ENCODE measurements around the gene SYTL5. TPM values are rescaled to one million over a fixed set of nuclear protein-coding genes. Genes with fewer than 3 reads are reported as not detected.
"Not testable (repeated sequence)": the region's sequence is repeated elsewhere in the genome, so short reads cannot be mapped to it uniquely, and the experiment has no call there.

SYTL5 gene
- polyA plus RNA-seq (ENCODE audit: insufficient read length in 12 of 12) = under 1 TPM in 10 of 12 donors, not detected in 2; 0.09 to 0.40 (median 0.22) TPM
- long read RNA-seq, donor 1 = 0 reads
- long read RNA-seq, donor 2 = 0 reads
- long read RNA-seq, donor 3 = 0 reads
- long read RNA-seq, donor 4 = 0 reads
- long read RNA-seq, donor 5 = 0 reads
- long read RNA-seq, donor 6 = 0 reads
- long read RNA-seq, donor 7 = 0 reads
- long read RNA-seq, donor 8 = 0 reads
- long read RNA-seq, donor 9 = 0 reads
- long read RNA-seq, donor 10 = 0 reads
- long read RNA-seq, donor 11 = 0 reads

DNA sequence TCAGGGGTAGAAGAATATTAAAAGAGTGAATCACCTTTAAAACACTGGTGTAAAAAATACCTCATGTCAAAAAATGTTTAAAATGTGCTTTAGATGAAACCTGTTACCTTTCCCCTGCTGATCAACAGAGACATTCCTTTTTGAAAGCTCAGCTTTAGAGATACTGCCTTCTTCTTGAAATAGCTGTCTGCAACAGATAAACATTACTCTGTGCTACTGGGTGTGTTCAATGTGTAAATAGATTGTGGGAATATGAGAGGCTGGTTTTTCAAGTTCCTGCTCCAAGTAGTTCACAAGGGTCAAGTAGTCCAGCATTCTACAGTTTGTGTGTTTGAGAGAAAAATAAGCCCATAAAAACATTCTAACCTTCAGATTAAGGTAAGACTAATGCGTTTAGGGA is at the start of gene SYTL5:
Gene SYTL5, plus strand, starts transcription at position 263 of the 400 bp plus-strand sequence. CDS start 27,337 bp downstream, outside the sequence.
- DNase-seq = no peak

GRCh38 chrX:37958525-37959211 is 47.7 kb upstream of the SYTL5 start:
- DNase-seq = no peak

- no peak for DNase-seq
Measured at GRCh38 chrX:37959212-37960021, 46.9 kb upstream of the SYTL5 start.

DNA sequence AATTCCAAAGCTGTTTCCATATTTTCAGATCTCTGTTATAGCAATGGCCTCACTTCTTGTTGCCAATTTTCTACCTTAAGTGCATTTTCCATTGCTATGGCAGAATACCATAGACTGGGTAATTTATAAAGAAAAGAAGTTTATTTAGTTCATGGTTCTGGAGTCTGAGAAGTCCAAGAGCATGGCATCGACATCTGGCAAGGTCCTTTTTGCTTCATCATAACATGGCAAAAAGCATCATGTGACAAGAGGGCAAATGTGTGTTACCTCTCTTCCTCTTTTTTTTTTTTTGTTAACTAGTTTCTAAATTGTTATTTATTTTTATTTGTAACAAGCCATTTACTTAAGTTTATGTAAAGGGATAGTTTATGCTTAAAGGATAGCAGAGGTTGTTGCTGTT is 45.2 kb upstream of the SYTL5 start:
- no peak for DNase-seq

GRCh38 chrX:37967714-37968113 is 38.6 kb upstream of the SYTL5 start:
- no peak for DNase-seq

DNA sequence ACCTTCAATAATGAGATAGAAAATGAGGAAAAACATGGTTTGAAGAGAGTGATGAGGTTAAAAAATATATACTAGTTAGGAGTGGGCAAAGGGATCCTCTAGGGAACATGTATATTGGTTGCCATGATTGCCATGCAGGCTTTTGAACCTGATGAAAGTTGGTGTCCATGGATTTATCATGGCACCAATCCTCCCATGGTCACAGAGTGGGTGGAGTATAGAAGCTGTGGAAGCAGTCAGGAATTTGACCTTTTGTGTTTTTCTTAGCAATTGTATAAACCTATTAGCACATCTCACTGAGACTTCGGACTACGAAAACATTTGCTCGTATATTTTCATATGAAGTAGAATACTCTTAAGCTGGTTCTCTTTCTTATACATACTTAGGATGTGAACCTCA is 30.9 kb upstream of the SYTL5 start:
- DNase-seq = no peak

- no peak for DNase-seq
Measured at GRCh38 chrX:37976153-37976552, 30.2 kb upstream of the SYTL5 start.

DNA sequence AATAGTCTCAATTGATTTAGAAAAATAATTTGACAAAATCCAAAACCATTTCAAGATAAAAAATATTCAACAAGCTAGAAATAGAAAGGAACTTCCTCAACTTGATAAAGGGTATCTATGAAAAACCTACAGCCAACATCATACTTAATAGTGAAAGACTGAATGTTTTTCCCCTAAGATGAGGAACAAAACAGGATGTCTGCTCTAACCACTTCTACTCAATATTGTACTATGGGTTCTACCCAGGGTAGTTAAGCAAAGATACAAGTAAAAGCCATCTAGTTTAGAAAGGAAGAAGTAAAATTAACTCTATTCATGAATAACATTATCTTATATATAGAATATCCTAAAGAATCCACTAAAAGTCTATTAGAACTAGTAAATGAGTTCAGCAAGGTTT is 21.5 kb upstream of the SYTL5 start:
- DNase-seq = no peak

GRCh38 chrX:37986893-37987292 is 19.5 kb upstream of the SYTL5 start:
- DNase-seq = no peak

DNA sequence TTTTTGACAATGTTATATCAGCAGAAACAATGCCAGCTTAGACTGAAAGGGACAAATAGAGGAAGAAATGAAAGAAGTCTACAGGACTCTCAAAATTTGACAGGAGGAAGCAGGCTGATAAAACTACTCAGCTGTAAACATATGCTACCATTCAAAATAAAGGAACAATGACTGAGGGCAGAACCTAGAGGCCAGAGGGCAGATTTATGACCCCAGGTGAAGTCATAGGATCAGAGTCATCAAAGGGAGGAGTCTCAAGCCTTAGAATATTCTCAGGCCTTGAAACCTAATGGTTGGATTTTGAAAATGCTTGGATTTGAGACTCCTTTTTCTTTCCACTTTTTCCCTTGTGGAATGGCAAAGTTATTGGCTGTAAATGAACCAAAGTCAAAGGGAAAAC is 17.0 kb upstream of the SYTL5 start:
- DNase-seq = no peak

DNA sequence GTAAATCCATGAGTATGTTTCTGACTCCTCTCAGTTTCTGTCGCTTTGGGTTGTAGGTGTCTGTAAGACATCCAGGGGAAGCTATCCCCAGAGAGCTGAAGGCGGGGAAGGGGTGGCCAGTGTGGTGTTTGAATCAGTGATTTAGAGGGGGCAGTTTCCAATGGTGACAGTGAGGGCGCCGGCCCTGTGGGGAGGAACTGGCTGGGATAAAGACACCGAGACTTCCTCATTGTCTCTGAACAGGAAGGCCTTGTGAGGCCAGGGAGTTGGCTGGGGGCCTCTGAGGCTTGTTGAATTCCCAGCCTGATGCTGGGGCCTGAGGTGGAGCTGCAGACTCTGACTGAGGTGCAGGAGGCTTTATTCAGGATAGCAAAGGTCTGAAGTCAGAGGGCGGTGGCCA is 15.1 kb upstream of the SYTL5 start:
- not testable (repeated sequence) for DNase-seq

GRCh38 chrX:37993176-37993575 is 13.2 kb upstream of the SYTL5 start:
- DNase-seq = no peak

GRCh38 chrX:37993837-37994619 is 12.3 kb upstream of the SYTL5 start:
- no peak for DNase-seq

DNA sequence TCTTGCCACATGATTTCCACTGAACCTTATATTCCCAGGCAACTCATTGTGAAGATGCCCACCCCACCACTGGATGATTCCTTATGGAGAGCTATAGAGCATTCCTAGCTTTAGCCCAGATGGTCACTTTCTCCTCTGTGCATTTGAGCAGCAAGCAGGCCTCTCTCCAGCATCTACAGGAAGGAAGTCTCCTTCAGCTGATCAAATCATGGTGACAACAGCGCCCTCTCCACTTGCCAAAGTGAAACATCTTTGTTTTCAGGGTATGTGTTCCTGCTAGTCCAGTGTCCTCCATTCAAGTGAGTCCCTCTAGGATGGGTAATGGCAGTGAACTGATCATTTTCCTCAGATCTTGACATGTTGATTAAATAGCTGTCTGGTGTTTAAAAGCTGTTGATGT is 10.9 kb upstream of the SYTL5 start:
- DNase-seq = no peak

- DNase-seq = no peak
Measured at GRCh38 chrX:37997096-37997495, 9.3 kb upstream of the SYTL5 start.

DNA sequence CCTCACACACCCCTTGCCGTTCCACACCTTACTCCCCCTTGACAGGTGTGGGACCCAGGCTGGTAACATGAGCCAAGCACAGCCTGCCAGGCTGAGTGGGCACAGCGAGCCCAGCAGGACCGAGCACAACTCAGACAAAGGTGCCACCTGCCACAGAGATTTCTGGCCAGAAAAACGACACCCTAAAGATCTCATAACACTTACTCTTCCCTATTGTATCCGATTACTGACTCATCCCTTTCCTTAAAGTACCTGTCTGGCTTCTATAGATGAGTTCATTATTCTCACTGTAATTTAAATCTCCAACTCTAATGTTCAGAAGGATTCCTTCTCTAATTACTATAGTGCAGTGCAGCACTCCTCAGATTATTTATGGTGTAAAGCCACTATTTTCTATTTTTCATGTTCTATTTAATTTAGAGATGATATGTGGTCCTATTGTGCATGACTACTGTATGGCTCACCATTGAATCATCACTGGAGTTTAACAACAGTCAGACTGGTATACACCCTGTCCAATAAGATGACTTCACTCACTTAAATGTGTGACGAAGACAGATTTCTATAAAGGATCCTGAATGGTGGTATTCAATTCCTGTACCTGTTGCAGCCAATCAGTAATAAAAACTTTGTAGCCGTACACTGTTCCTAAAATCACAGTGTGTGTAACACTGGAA is 7.6 kb upstream of the SYTL5 start:
- DNase-seq = no peak

- DNase-seq = no peak
Measured at GRCh38 chrX:38000706-38001105, 5.6 kb upstream of the SYTL5 start.

- no peak for DNase-seq
Measured at GRCh38 chrX:38004046-38004445, 2.3 kb upstream of the SYTL5 start.

- DNase-seq = no peak
Measured at GRCh38 chrX:38006778-38007177, 425 bp downstream of the SYTL5 start.

GRCh38 chrX:38008658-38009057 is 2.3 kb downstream of the SYTL5 start:
- DNase-seq = no peak

DNA sequence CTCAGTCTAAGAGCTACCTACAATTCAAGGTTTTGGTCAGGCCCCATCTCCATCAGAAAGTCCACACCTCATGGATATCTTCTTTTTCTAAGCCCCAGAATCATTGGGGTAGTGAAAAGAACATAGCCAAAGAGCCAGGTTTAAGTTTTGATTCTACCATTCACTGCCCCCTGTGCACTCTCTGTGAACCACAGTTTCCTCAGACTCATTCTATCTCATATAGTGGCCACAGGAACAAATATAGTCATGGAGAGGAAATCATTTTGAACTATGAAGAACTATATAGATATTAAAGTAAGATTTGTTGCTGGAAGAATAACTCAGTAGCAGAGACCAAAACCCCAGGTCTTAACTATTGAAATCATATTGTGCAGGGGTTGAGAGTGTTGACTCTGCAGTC is 3.3 kb downstream of the SYTL5 start:
- DNase-seq = no peak
